OCI-LY3 (cell line): Measurements from ENCODE around the gene NRXN3.

ENCODE experiments used
- H2AFZ ChIP-seq: fragments of 200-600, 300-600 bp; shearing (Covaris generic); 2 replicates; pipeline ENCODE4 v1.6.0; 2014; ENCODE audit warnings: antibody characterized with exemption, low read depth, low read length
- H3K27ac ChIP-seq: fragments of 200-600, 300-600 bp; sonication (generic); 2 replicates; pipeline ENCODE4 v1.5.1; 2014; ENCODE audit warnings: mild to moderate bottlenecking, low read length, moderate library complexity, mixed read lengths
- H3K27me3 ChIP-seq: fragments of 200-600, 300-600 bp; sonication (generic); 2 replicates; pipeline ENCODE4 v1.6.1; 2014; ENCODE audit warnings: low read depth, low read length, mixed read lengths
- H3K36me3 ChIP-seq: fragments of 200-600, 300-600 bp; sonication (generic); replicated peaks from 2 replicates; pipeline ENCODE3; 2014; ENCODE audit warnings: low read depth, low read length, mixed read lengths
- H3K4me1 ChIP-seq: fragments of 300-600, 200-600 bp; sonication (generic); 2 replicates; pipeline ENCODE4 v1.6.1; 2014; ENCODE audit warnings: low read length, mixed read lengths
- H3K4me2 ChIP-seq: fragments of 200-600, 300-600 bp; sonication (generic); 2 replicates; pipeline ENCODE4 v1.6.1; 2014; ENCODE audit warnings: low read length, mixed read lengths
- H3K4me3 ChIP-seq: fragments of 300-600, 200-600 bp; sonication (generic); 2 replicates; pipeline ENCODE4 v1.5.1; 2014; ENCODE audit warnings: antibody characterized with exemption, mild to moderate bottlenecking, low read length, moderate library complexity
- H3K79me2 ChIP-seq: fragments of 300-600, 200-600 bp; shearing (Covaris generic); 2 replicates; pipeline ENCODE4 v1.6.1; 2014; ENCODE audit warnings: mild to moderate bottlenecking, low read length, mixed read lengths
- H3K9ac ChIP-seq: fragments of 300-600, 200-600 bp; shearing (Covaris generic); 2 replicates; pipeline ENCODE4 v1.6.0; 2014; ENCODE audit warnings: mild to moderate bottlenecking, low read length, moderate library complexity
- H3K9me3 ChIP-seq: fragments of 200-600, 300-600 bp; shearing (Covaris generic); 2 replicates; pipeline ENCODE4 v1.6.1; 2014; ENCODE audit warnings: low read length, mixed read lengths; ENCODE audit not compliant: insufficient read depth
- H4K20me1 ChIP-seq: fragments of 200-600, 300-600 bp; sonication (generic); 2 replicates; pipeline ENCODE4 v1.6.1; 2016; ENCODE audit warnings: low read length, mixed read lengths; ENCODE audit not compliant: insufficient read depth
- CTCF ChIP-seq: fragments of 200-600, 300-600 bp; sonication (generic); IDR thresholded peaks from 2 replicates; pipeline ENCODE4 v1.5.1; 2014; ENCODE audit warnings: antibody characterized with exemption, low read length, low read depth
- EZH2phosphoT487 ChIP-seq: fragments of 200-600 bp; shearing (Covaris generic); IDR thresholded peaks from 2 replicates; pipeline ENCODE4 v1.6.1; 2018; ENCODE audit warnings: antibody characterized with exemption, mixed run types, low read depth

Gene NRXN3

GRCh38 chr14:78501909-78502308 is 331.7 kb downstream of the NRXN3 start:
- H3K9ac ChIP-seq, result no peak overlapping the region
- TF ChIP-seq EZH2phosphoT487, result no peak
- H3K27ac ChIP-seq, result no peak overlapping the region
- no peaks in the 10 kb centered on the region; the same call in 1 of the 2 replicates for H4K20me1 ChIP-seq
- H3K4me1 ChIP-seq, result no peaks in the 10 kb centered on the region
- no peak overlapping the region for H2AFZ ChIP-seq
- H3K9me3 ChIP-seq, result no peaks in the 10 kb centered on the region
- no peaks in the 10 kb centered on the region for H3K27me3 ChIP-seq
- no peak overlapping the region for H3K4me3 ChIP-seq
- H3K36me3 ChIP-seq, result no peaks in the 10 kb centered on the region
- H3K79me2 ChIP-seq, result no peaks in the 10 kb centered on the region
- H3K4me2 ChIP-seq, result no peak overlapping the region

GRCh38 chr14:78508023-78508422 is 337.9 kb downstream of the NRXN3 start:
- no peak overlapping the region for H3K27ac ChIP-seq
- H3K9ac ChIP-seq, result no peak overlapping the region
- H3K36me3 ChIP-seq, result no peaks in the 10 kb centered on the region
- no peaks in the 10 kb centered on the region for H3K27me3 ChIP-seq
- H3K4me3 ChIP-seq, result no peak overlapping the region
- no peaks in the 10 kb centered on the region for H3K79me2 ChIP-seq
- no peaks in the 10 kb centered on the region; the same call in 1 of the 2 replicates for H4K20me1 ChIP-seq
- no peak overlapping the region for H2AFZ ChIP-seq
- H3K4me1 ChIP-seq, result no peaks in the 10 kb centered on the region
- TF ChIP-seq CTCF, result no peak
- no peak for TF ChIP-seq EZH2phosphoT487
- no peaks in the 10 kb centered on the region for H3K9me3 ChIP-seq
- no peak overlapping the region for H3K4me2 ChIP-seq

- no peaks in the 10 kb centered on the region for H3K4me1 ChIP-seq
- H2AFZ ChIP-seq, result no peak overlapping the region
- no peaks in the 10 kb centered on the region for H3K27me3 ChIP-seq
- no peaks in the 10 kb centered on the region for H3K9me3 ChIP-seq
- H3K4me2 ChIP-seq, result no peak overlapping the region
- H3K4me3 ChIP-seq, result no peak overlapping the region
- H3K27ac ChIP-seq, result no peak overlapping the region
- no peak overlapping the region for H3K9ac ChIP-seq
- TF ChIP-seq EZH2phosphoT487 (no peak), CTCF (no peak)
- H3K36me3 ChIP-seq, result no peaks in the 10 kb centered on the region
- no peaks in the 10 kb centered on the region for H3K79me2 ChIP-seq
- no peaks in the 10 kb centered on the region for H4K20me1 ChIP-seq
Observed at GRCh38 chr14:78509516-78509915, 339.3 kb downstream of the NRXN3 start.

- H2AFZ ChIP-seq, result no peak overlapping the region
- no peak overlapping the region for H3K4me3 ChIP-seq
- H3K36me3 ChIP-seq, result no peaks in the 10 kb centered on the region
- no peak overlapping the region for H3K27ac ChIP-seq
- no peaks in the 10 kb centered on the region for H3K9me3 ChIP-seq
- H3K79me2 ChIP-seq, result no peaks in the 10 kb centered on the region
- TF ChIP-seq CTCF (no peak), EZH2phosphoT487 (no peak)
- no peaks in the 10 kb centered on the region for H4K20me1 ChIP-seq
- no peaks in the 10 kb centered on the region for H3K4me1 ChIP-seq
- H3K9ac ChIP-seq, result no peak overlapping the region
- H3K4me2 ChIP-seq, result no peak overlapping the region
- H3K27me3 ChIP-seq, result no peaks in the 10 kb centered on the region
Observed at GRCh38 chr14:78512021-78512420, 341.8 kb downstream of the NRXN3 start.

GRCh38 chr14:78519863-78520262 is 349.7 kb downstream of the NRXN3 start:
- Histone ChIP-seq H3K4me1 (no peaks in the 10 kb centered on the region), H3K27ac (no peak overlapping the region), H3K9ac (no peak overlapping the region), H4K20me1 (no peaks in the 10 kb centered on the region), H2AFZ (no peak overlapping the region), H3K9me3 (no peaks in the 10 kb centered on the region), H3K27me3 (no peaks in the 10 kb centered on the region), H3K4me3 (no peak overlapping the region), H3K4me2 (no peak overlapping the region), H3K36me3 (no peaks in the 10 kb centered on the region), H3K79me2 (no peaks in the 10 kb centered on the region)
- TF ChIP-seq EZH2phosphoT487, result no peak
- no peak for TF ChIP-seq CTCF
